Fibroblast of lung (primary cell): ENCODE measurements around the gene NAP1L1.

Source experiments
- CTCF ChIP-seq, 2 donors: IDR thresholded peaks in 1 of 2; conservative IDR thresholded peaks in 1 of 2; 1 replicate in 1 of 2; 2 replicates in 1 of 2; pipeline ENCODE4 v1.5.1; 2011 to 2012; ENCODE audit warnings: low read length in 2 of 2, control low read depth in 1 of 2, inconsistent platforms in 1 of 2, low read depth in 1 of 2, mild to moderate bottlenecking in 1 of 2
- EZH2 ChIP-seq: IDR thresholded peaks from 2 replicates; pipeline ENCODE4 v1.5.1; 2012; ENCODE audit warnings: low read length, control low read depth, mild to moderate bottlenecking; ENCODE audit errors: missing control alignments

- TF ChIP-seq CTCF (conservative IDR thresholded peaks at IDR 0.05 in 1 of 2, IDR thresholded peaks at IDR 0.05 in 1 of 2; ENCODE audit: low read depth in 1 of 2, low read length in 2 of 2) (no peak), EZH2 (no peak)
Observed at GRCh38 chr12:76109879-76110278, 25.4 kb upstream of the NAP1L1 start.
